ENCODE results near the gene SLC27A5. TPM values are rescaled to one million over a fixed set of nuclear protein-coding genes. Genes with fewer than 3 reads are reported as not detected.
"Not testable (repeated sequence)": the region's sequence is repeated elsewhere in the genome, so short reads cannot be mapped to it uniquely, and the experiment has no call there.

SLC27A5 gene
- total RNA-seq, 1 donor from 2014 or later = 23.5 TPM

- peaks cover 23% of the 10 kb centered on the region for H3K4me1 Mint-ChIP-seq (ENCODE audit: low read depth)
- H3K27me3 Mint-ChIP-seq (ENCODE audit: low read depth) = no peaks in the 10 kb centered on the region
- H3K27ac Mint-ChIP-seq = peak overlapping the region; percentile 84
- H3K4me3 Mint-ChIP-seq (ENCODE audit: low read depth) = peak overlapping the region; percentile 88
- peaks cover 38% of the 10 kb centered on the region for H3K36me3 Mint-ChIP-seq (ENCODE audit: low read depth)
- intact Hi-C loops (cut with micrococcal nuclease) = no loop called here
- DNase-seq (ENCODE audit: low spot score) = no peak
- no peaks in the 10 kb centered on the region for H3K9me3 Mint-ChIP-seq
Measured at GRCh38 chr19:58513213-58513693, 1.5 kb upstream of the SLC27A5 start.

GRCh38 chr19:58510084-58510862 is 1.5 kb downstream of the SLC27A5 start:
- Mint-ChIP-seq H3K9me3 (peaks cover 8% of the 10 kb centered on the region), H3K36me3 (ENCODE audit: low read depth) (peaks cover 20% of the 10 kb centered on the region), H3K27ac (no peak overlapping the region), H3K4me3 (ENCODE audit: low read depth) (no peak overlapping the region), H3K27me3 (ENCODE audit: low read depth) (no peaks in the 10 kb centered on the region), H3K4me1 (ENCODE audit: low read depth) (peaks cover 10% of the 10 kb centered on the region)
- intact Hi-C loops (cut with micrococcal nuclease) = no loop called here
- DNase-seq (ENCODE audit: low spot score) = no peak

- Mint-ChIP-seq H3K4me1 (ENCODE audit: low read depth) (peaks cover 8% of the 10 kb centered on the region), H3K27ac (no peak overlapping the region), H3K27me3 (ENCODE audit: low read depth) (no peaks in the 10 kb centered on the region), H3K36me3 (ENCODE audit: low read depth) (peaks cover 16% of the 10 kb centered on the region), H3K9me3 (peaks cover 8% of the 10 kb centered on the region), H3K4me3 (ENCODE audit: low read depth) (no peak overlapping the region)
- no peak for DNase-seq (ENCODE audit: low spot score)
- intact Hi-C loops (cut with micrococcal nuclease) = no loop called here
Measured at GRCh38 chr19:58509731-58510083, 2.1 kb downstream of the SLC27A5 start.

- intact Hi-C loops (cut with micrococcal nuclease); H3K27me3 Mint-ChIP-seq (ENCODE audit: low read depth); H3K27ac Mint-ChIP-seq; H3K36me3 Mint-ChIP-seq (ENCODE audit: low read depth); H3K4me3 Mint-ChIP-seq (ENCODE audit: low read depth); H3K4me1 Mint-ChIP-seq (ENCODE audit: low read depth); H3K9me3 Mint-ChIP-seq; DNase-seq (ENCODE audit: low spot score): not testable (repeated sequence)
Measured at GRCh38 chr19:58507602-58508223, 4.1 kb downstream of the SLC27A5 start.

GRCh38 chr19:58500242-58500641 is 11.6 kb downstream of the SLC27A5 start:
- Mint-ChIP-seq H3K36me3 (ENCODE audit: low read depth) (peaks cover 5% of the 10 kb centered on the region), H3K4me1 (ENCODE audit: low read depth) (peaks cover 19% of the 10 kb centered on the region), H3K27me3 (ENCODE audit: low read depth) (no peaks in the 10 kb centered on the region), H3K4me3 (ENCODE audit: low read depth) (peak overlapping the region; percentile 99), H3K9me3 (peaks cover 12% of the 10 kb centered on the region), H3K27ac (no peak overlapping the region)
- no peak for DNase-seq (ENCODE audit: low spot score)
- intact Hi-C loops (cut with micrococcal nuclease) = no loop called here

- peak; percentile 96 for DNase-seq (ENCODE audit: low spot score)
- intact Hi-C loops (cut with micrococcal nuclease) = loop anchor here (1.0 kb wide), 4 partner anchors 15 to 91 kb away; partner anchors contain the start of genes ZBTB45, ZNF446 and ZNF584
- Mint-ChIP-seq H3K9me3 (peaks cover 12% of the 10 kb centered on the region), H3K4me1 (ENCODE audit: low read depth) (peaks cover 21% of the 10 kb centered on the region), H3K4me3 (ENCODE audit: low read depth) (peak overlapping the region; percentile 99), H3K27me3 (ENCODE audit: low read depth) (no peaks in the 10 kb centered on the region), H3K27ac (peak overlapping the region; percentile 97), H3K36me3 (ENCODE audit: low read depth) (peaks cover 5% of the 10 kb centered on the region)
Measured at GRCh38 chr19:58499021-58499927, 12.5 kb downstream of the SLC27A5 start.

- peak overlapping the region; percentile 97 for H3K27ac Mint-ChIP-seq
- intact Hi-C loops (cut with micrococcal nuclease) = loop anchor here (1.0 kb wide), 4 partner anchors 16 to 90 kb away; partner anchors contain the start of genes ZBTB45, ZNF446 and ZNF584
- no peaks in the 10 kb centered on the region for H3K27me3 Mint-ChIP-seq (ENCODE audit: low read depth)
- peaks cover 21% of the 10 kb centered on the region for H3K4me1 Mint-ChIP-seq (ENCODE audit: low read depth)
- DNase-seq (ENCODE audit: low spot score) = no peak
- H3K9me3 Mint-ChIP-seq = peaks cover 12% of the 10 kb centered on the region
- peaks cover 5% of the 10 kb centered on the region for H3K36me3 Mint-ChIP-seq (ENCODE audit: low read depth)
- H3K4me3 Mint-ChIP-seq (ENCODE audit: low read depth) = peak overlapping the region; percentile 99
Measured at GRCh38 chr19:58498316-58499020, 13.3 kb downstream of the SLC27A5 start.

GRCh38 chr19:58497634-58498170 is 14.1 kb downstream of the SLC27A5 start:
- H3K27ac Mint-ChIP-seq = no peak overlapping the region

GRCh38 chr19:58492265-58492664 is 19.5 kb downstream of the SLC27A5 start:
- Mint-ChIP-seq H3K27me3 (ENCODE audit: low read depth) (no peaks in the 10 kb centered on the region), H3K36me3 (ENCODE audit: low read depth) (peaks cover 2% of the 10 kb centered on the region), H3K9me3 (no peaks in the 10 kb centered on the region), H3K27ac (no peak overlapping the region), H3K4me3 (ENCODE audit: low read depth) (no peak overlapping the region), H3K4me1 (ENCODE audit: low read depth) (peaks cover 16% of the 10 kb centered on the region)
- intact Hi-C loops (cut with micrococcal nuclease) = no loop called here
- DNase-seq (ENCODE audit: low spot score) = no peak

More at GRCh38 chr19:58497634-58498170, 14.1 kb downstream of the SLC27A5 start:
- peak overlapping the region; percentile 99 for H3K4me3 Mint-ChIP-seq (ENCODE audit: low read depth)
- peaks cover 12% of the 10 kb centered on the region for H3K9me3 Mint-ChIP-seq
- H3K36me3 Mint-ChIP-seq (ENCODE audit: low read depth) = peaks cover 5% of the 10 kb centered on the region
- H3K4me1 Mint-ChIP-seq (ENCODE audit: low read depth) = peaks cover 21% of the 10 kb centered on the region
- intact Hi-C loops (cut with micrococcal nuclease) = no loop called here
- no peaks in the 10 kb centered on the region for H3K27me3 Mint-ChIP-seq (ENCODE audit: low read depth)
- no peak for DNase-seq (ENCODE audit: low spot score)

GRCh38 chr19:58491393-58491792 is 20.4 kb downstream of the SLC27A5 start:
- H3K36me3 Mint-ChIP-seq (ENCODE audit: low read depth) = peaks cover 2% of the 10 kb centered on the region
- no peaks in the 10 kb centered on the region for H3K9me3 Mint-ChIP-seq
- H3K4me1 Mint-ChIP-seq (ENCODE audit: low read depth) = peaks cover 17% of the 10 kb centered on the region
- peak overlapping the region; percentile 54 for H3K27ac Mint-ChIP-seq
- no peak overlapping the region for H3K4me3 Mint-ChIP-seq (ENCODE audit: low read depth)
- no peaks in the 10 kb centered on the region for H3K27me3 Mint-ChIP-seq (ENCODE audit: low read depth)
- no peak for DNase-seq (ENCODE audit: low spot score)
- intact Hi-C loops (cut with micrococcal nuclease) = no loop called here

- intact Hi-C loops (cut with micrococcal nuclease); H3K4me1 Mint-ChIP-seq (ENCODE audit: low read depth); DNase-seq (ENCODE audit: low spot score); H3K36me3 Mint-ChIP-seq (ENCODE audit: low read depth); H3K4me3 Mint-ChIP-seq (ENCODE audit: low read depth); H3K27me3 Mint-ChIP-seq (ENCODE audit: low read depth); H3K27ac Mint-ChIP-seq; H3K9me3 Mint-ChIP-seq: not testable (repeated sequence)
Measured at GRCh38 chr19:58484349-58484748, 27.4 kb downstream of the SLC27A5 start.

GRCh38 chr19:58483776-58484175 is 28.0 kb downstream of the SLC27A5 start:
- no peaks in the 10 kb centered on the region for H3K27me3 Mint-ChIP-seq (ENCODE audit: low read depth)
- no peak overlapping the region for H3K27ac Mint-ChIP-seq
- DNase-seq (ENCODE audit: low spot score) = no peak
- H3K9me3 Mint-ChIP-seq = no peaks in the 10 kb centered on the region
- no peak overlapping the region for H3K4me3 Mint-ChIP-seq (ENCODE audit: low read depth)
- H3K4me1 Mint-ChIP-seq (ENCODE audit: low read depth) = peaks cover 2% of the 10 kb centered on the region
- peaks cover 7% of the 10 kb centered on the region for H3K36me3 Mint-ChIP-seq (ENCODE audit: low read depth)
- intact Hi-C loops (cut with micrococcal nuclease) = no loop called here
